ENCODE data around the gene FGF12. TPM values are rescaled to one million over a fixed set of nuclear protein-coding genes. Genes with fewer than 3 reads are reported as not detected.

The FGF12 gene
- polyA plus RNA-seq, 3 donors: not detected

GRCh38 chr3:192307631-192308030, 419.7 kb downstream of the FGF12 start:
- intact Hi-C loops (cut with micrococcal nuclease): no loop called here
- H3K27ac ChIP-seq (ENCODE audit: low read depth in 1 of 2, low read length in 2 of 2): no peak overlapping the region
- peaks cover 0 to 2% (median 0%) of the 10 kb centered on the region in 3 donors for H3K27me3 Mint-ChIP-seq (ENCODE audit: low read depth in 3 of 3)

GRCh38 chr3:192303235-192303634, 424.1 kb downstream of the FGF12 start:
- Histone ChIP-seq H3K9me3 (replicated peaks in 1 of 2; ENCODE audit: control insufficient read depth in 1 of 2, insufficient read depth in 1 of 2, low read length in 2 of 2) (peaks cover 0 to 5% of the 10 kb centered on the region in 2 donors), H2AFZ (ENCODE audit: insufficient read depth, low read depth, low read length, poor library complexity, severe bottlenecking) (no peak overlapping the region), H3K36me3 (replicated peaks in 1 of 2; ENCODE audit: control insufficient read depth in 1 of 2, insufficient read depth in 2 of 2, low read length in 2 of 2) (no peaks in the 10 kb centered on the region), H3K9ac (ENCODE audit: insufficient read depth, low read length, poor library complexity, severe bottlenecking) (no peak overlapping the region), H3K4me2 (replicated peaks; ENCODE audit: extremely low read depth, low read length, poor library complexity, severe bottlenecking) (no peak overlapping the region), H3K79me2 (ENCODE audit: insufficient read depth, low read length) (no peaks in the 10 kb centered on the region), H3K27me3 (ENCODE audit: control insufficient read depth in 2 of 2, insufficient read depth in 2 of 2, low read length in 2 of 2) (no peaks in the 10 kb centered on the region), H3K4me1 (ENCODE audit: control insufficient read depth in 1 of 2, insufficient read depth in 2 of 2, low read length in 2 of 2) (no peaks in the 10 kb centered on the region), H4K20me1 (ENCODE audit: insufficient read depth, low read length) (no peaks in the 10 kb centered on the region), H3K4me3 (replicated peaks in 1 of 3; ENCODE audit: low read depth in 2 of 3, low read length in 3 of 3) (no peak overlapping the region), H3K27ac (ENCODE audit: low read depth in 1 of 2, low read length in 2 of 2) (no peak overlapping the region)
- peaks cover 0 to 4% (median 1%) of the 10 kb centered on the region in 7 donors for H3K9me3 Mint-ChIP-seq
- H3K4me3 Mint-ChIP-seq: no peak overlapping the region
- no peaks in the 10 kb centered on the region for H3K36me3 Mint-ChIP-seq
- H3K4me1 Mint-ChIP-seq: no peaks in the 10 kb centered on the region
- 77% methylated on average over 3 of the region's 3 CpGs for WGBS (ENCODE audit: insufficient coverage)
- H3K27ac Mint-ChIP-seq: no peak overlapping the region
- TF ChIP-seq, protein P1, sequence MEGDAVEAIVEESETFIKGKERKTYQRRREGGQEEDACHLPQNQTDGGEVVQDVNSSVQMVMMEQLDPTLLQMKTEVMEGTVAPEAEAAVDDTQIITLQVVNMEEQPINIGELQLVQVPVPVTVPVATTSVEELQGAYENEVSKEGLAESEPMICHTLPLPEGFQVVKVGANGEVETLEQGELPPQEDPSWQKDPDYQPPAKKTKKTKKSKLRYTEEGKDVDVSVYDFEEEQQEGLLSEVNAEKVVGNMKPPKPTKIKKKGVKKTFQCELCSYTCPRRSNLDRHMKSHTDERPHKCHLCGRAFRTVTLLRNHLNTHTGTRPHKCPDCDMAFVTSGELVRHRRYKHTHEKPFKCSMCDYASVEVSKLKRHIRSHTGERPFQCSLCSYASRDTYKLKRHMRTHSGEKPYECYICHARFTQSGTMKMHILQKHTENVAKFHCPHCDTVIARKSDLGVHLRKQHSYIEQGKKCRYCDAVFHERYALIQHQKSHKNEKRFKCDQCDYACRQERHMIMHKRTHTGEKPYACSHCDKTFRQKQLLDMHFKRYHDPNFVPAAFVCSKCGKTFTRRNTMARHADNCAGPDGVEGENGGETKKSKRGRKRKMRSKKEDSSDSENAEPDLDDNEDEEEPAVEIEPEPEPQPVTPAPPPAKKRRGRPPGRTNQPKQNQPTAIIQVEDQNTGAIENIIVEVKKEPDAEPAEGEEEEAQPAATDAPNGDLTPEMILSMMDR (IDR thresholded peaks at IDR 0.05): no peak
- H3K27me3 Mint-ChIP-seq (ENCODE audit: low read depth in 3 of 3): peaks cover 0 to 2% (median 0%) of the 10 kb centered on the region in 3 donors
- DNase-seq: no peak
- intact Hi-C loops (cut with micrococcal nuclease): no loop called here

More at GRCh38 chr3:192307631-192308030, 419.7 kb downstream of the FGF12 start:
- Histone ChIP-seq H3K4me1 (ENCODE audit: control insufficient read depth in 1 of 2, insufficient read depth in 2 of 2, low read length in 2 of 2) (no peaks in the 10 kb centered on the region), H3K79me2 (ENCODE audit: insufficient read depth, low read length) (no peaks in the 10 kb centered on the region), H3K4me2 (replicated peaks; ENCODE audit: extremely low read depth, low read length, poor library complexity, severe bottlenecking) (no peak overlapping the region), H4K20me1 (ENCODE audit: insufficient read depth, low read length) (no peaks in the 10 kb centered on the region), H3K9me3 (replicated peaks in 1 of 2; ENCODE audit: control insufficient read depth in 1 of 2, insufficient read depth in 1 of 2, low read length in 2 of 2) (no peaks in the 10 kb centered on the region), H3K4me3 (replicated peaks in 1 of 3; ENCODE audit: low read depth in 2 of 3, low read length in 3 of 3) (no peak overlapping the region), H3K9ac (ENCODE audit: insufficient read depth, low read length, poor library complexity, severe bottlenecking) (no peak overlapping the region), H3K27me3 (ENCODE audit: control insufficient read depth in 2 of 2, insufficient read depth in 2 of 2, low read length in 2 of 2) (no peaks in the 10 kb centered on the region), H2AFZ (ENCODE audit: insufficient read depth, low read depth, low read length, poor library complexity, severe bottlenecking) (no peak overlapping the region), H3K36me3 (replicated peaks in 1 of 2; ENCODE audit: control insufficient read depth in 1 of 2, insufficient read depth in 2 of 2, low read length in 2 of 2) (no peaks in the 10 kb centered on the region)
- peaks cover 0 to 3% (median 1%) of the 10 kb centered on the region in 7 donors for H3K9me3 Mint-ChIP-seq
- WGBS (ENCODE audit: insufficient coverage): no CpG with 5 or more reads among the region's 3 CpGs
- H3K27ac Mint-ChIP-seq: no peak overlapping the region
- H3K36me3 Mint-ChIP-seq: no peaks in the 10 kb centered on the region
- H3K4me3 Mint-ChIP-seq: no peak overlapping the region
- no peaks in the 10 kb centered on the region for H3K4me1 Mint-ChIP-seq
- DNase-seq: no peak
- TF ChIP-seq, protein P1 (IDR thresholded peaks at IDR 0.05): no peak

All from CD14-positive monocyte (primary cell).